ENCODE results near the gene LPAR2. TPM values are rescaled to one million over a fixed set of nuclear protein-coding genes. Genes with fewer than 3 reads are reported as not detected.

Gene LPAR2
- polyA plus RNA-seq, 3 donors = 1.9 to 108 (median 2.2) TPM

GRCh38 chr19:19624032-19624570, 3.9 kb downstream of the LPAR2 start:
- Histone ChIP-seq H3K9ac (ENCODE audit: insufficient read depth, low read length, poor library complexity, severe bottlenecking) (no peak overlapping the region), H3K9me3 (replicated peaks in 1 of 2; ENCODE audit: control insufficient read depth in 1 of 2, insufficient read depth in 1 of 2, low read length in 2 of 2) (no peaks in the 10 kb centered on the region), H3K4me1 (ENCODE audit: control insufficient read depth in 1 of 2, insufficient read depth in 2 of 2, low read length in 2 of 2) (peaks cover 19 to 27% of the 10 kb centered on the region in 2 donors), H4K20me1 (ENCODE audit: insufficient read depth, low read length) (peaks cover 15% of the 10 kb centered on the region), H3K27me3 (ENCODE audit: control insufficient read depth in 2 of 2, insufficient read depth in 2 of 2, low read length in 2 of 2) (no peaks in the 10 kb centered on the region), H3K27ac (ENCODE audit: low read depth in 1 of 2, low read length in 2 of 2) (no peak overlapping the region), H2AFZ (ENCODE audit: insufficient read depth, low read depth, low read length, poor library complexity, severe bottlenecking) (no peak overlapping the region), H3K4me3 (replicated peaks in 1 of 3; ENCODE audit: low read depth in 2 of 3, low read length in 3 of 3) (no peak overlapping the region), H3K4me2 (replicated peaks; ENCODE audit: extremely low read depth, low read length, poor library complexity, severe bottlenecking) (no peak overlapping the region), H3K79me2 (ENCODE audit: insufficient read depth, low read length) (no peaks in the 10 kb centered on the region), H3K36me3 (replicated peaks in 1 of 2; ENCODE audit: control insufficient read depth in 1 of 2, insufficient read depth in 2 of 2, low read length in 2 of 2) (peaks cover 11 to 12% of the 10 kb centered on the region in 2 donors)
- H3K9me3 Mint-ChIP-seq = peaks cover 0 to 3% (median 2%) of the 10 kb centered on the region in 7 donors
- WGBS (ENCODE audit: insufficient coverage) = 96% methylated on average over 19 of the region's 19 CpGs
- no peak for DNase-seq
- peaks cover 22 to 30% of the 10 kb centered on the region in 2 donors for H3K36me3 Mint-ChIP-seq
- no peak for TF ChIP-seq CTCF (IDR thresholded peaks at IDR 0.05)
- no peak overlapping the region for H3K4me3 Mint-ChIP-seq
- H3K4me1 Mint-ChIP-seq = peaks cover 24% of the 10 kb centered on the region
- H3K27me3 Mint-ChIP-seq (ENCODE audit: low read depth in 3 of 3) = peaks cover 4 to 17% (median 14%) of the 10 kb centered on the region in 3 donors
- intact Hi-C loops (cut with micrococcal nuclease) = no loop called here
- H3K27ac Mint-ChIP-seq = peak overlapping the region in 1 of 7 donors; percentile 50

- Mint-ChIP-seq H3K27ac (peak overlapping the region in 1 of 7 donors; percentile 51), H3K27me3 (ENCODE audit: low read depth in 3 of 3) (peaks cover 3 to 12% (median 8%) of the 10 kb centered on the region in 3 donors), H3K4me1 (peaks cover 26% of the 10 kb centered on the region), H3K9me3 (peaks cover 0 to 3% (median 0%) of the 10 kb centered on the region in 7 donors), H3K4me3 (no peak overlapping the region), H3K36me3 (peaks cover 19 to 28% of the 10 kb centered on the region in 2 donors)
- Histone ChIP-seq H3K4me2 (replicated peaks; ENCODE audit: extremely low read depth, low read length, poor library complexity, severe bottlenecking) (no peak overlapping the region), H3K4me3 (replicated peaks in 1 of 3; ENCODE audit: low read depth in 2 of 3, low read length in 3 of 3) (no peak overlapping the region), H3K4me1 (ENCODE audit: control insufficient read depth in 1 of 2, insufficient read depth in 2 of 2, low read length in 2 of 2) (peaks cover 16 to 27% of the 10 kb centered on the region in 2 donors), H3K27ac (ENCODE audit: low read depth in 1 of 2, low read length in 2 of 2) (no peak overlapping the region), H3K27me3 (ENCODE audit: control insufficient read depth in 2 of 2, insufficient read depth in 2 of 2, low read length in 2 of 2) (no peaks in the 10 kb centered on the region), H2AFZ (ENCODE audit: insufficient read depth, low read depth, low read length, poor library complexity, severe bottlenecking) (no peak overlapping the region), H3K79me2 (ENCODE audit: insufficient read depth, low read length) (no peaks in the 10 kb centered on the region), H3K9ac (ENCODE audit: insufficient read depth, low read length, poor library complexity, severe bottlenecking) (no peak overlapping the region), H4K20me1 (ENCODE audit: insufficient read depth, low read length) (peaks cover 8% of the 10 kb centered on the region), H3K36me3 (replicated peaks in 1 of 2; ENCODE audit: control insufficient read depth in 1 of 2, insufficient read depth in 2 of 2, low read length in 2 of 2) (peaks cover 11 to 12% of the 10 kb centered on the region in 2 donors), H3K9me3 (replicated peaks in 1 of 2; ENCODE audit: control insufficient read depth in 1 of 2, insufficient read depth in 1 of 2, low read length in 2 of 2) (no peaks in the 10 kb centered on the region)
- intact Hi-C loops (cut with micrococcal nuclease) = no loop called here
- TF ChIP-seq CTCF (IDR thresholded peaks at IDR 0.05) = no peak
- DNase-seq = no peak
- WGBS (ENCODE audit: insufficient coverage) = 100% methylated on average over 1 of the region's 5 CpGs
Observed at GRCh38 chr19:19623383-19623782, 4.6 kb downstream of the LPAR2 start.
